Gastroesophageal sphincter (tissue), 3 donors: ENCODE data around the gene KIAA1143.

Source experiments
- POLR2AphosphoS5 ChIP-seq: sonication (generic); formaldehyde crosslinking; IDR thresholded peaks from one replicate; pipeline ENCODE4 v1.6.1; 2017; ENCODE audit warnings: antibody characterized with exemption
- TF ChIP-seq, protein P1 (sequence below), 4 experiments: fragments of 200-600 bp in 2 of 4; fragments of 450-650 bp in 2 of 4; sonication (generic) in 1 of 4; IDR thresholded peaks; one replicate each; pipeline ENCODE4 v1.5.1; 2017 to 2019; ENCODE audit warnings: antibody characterized with exemption in 4 of 4, mild to moderate bottlenecking in 2 of 4, moderate library complexity in 2 of 4

DNA sequence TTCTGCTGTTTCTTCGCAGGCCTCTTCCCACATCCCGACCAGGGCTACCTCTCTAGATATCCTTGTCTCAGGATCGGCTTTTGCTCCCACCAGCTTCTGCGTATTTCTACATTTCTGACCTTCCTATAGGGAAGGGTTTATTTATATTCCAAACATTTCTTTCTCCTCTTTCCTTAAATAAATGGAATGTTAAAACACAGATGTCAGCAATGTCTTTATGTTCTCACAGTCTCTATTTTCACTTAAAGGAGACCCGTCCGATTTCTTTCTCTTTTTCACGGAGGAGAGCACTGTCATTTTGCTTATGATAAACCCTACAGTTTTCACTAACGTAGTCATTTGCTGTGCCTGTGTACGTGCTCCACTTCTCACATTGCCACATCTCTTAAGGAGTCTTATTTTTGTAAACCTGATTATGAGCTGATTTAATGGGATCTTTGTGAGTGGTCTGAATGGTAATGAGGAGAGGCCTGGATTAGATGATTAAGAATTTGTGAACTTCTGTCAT is 805 bp upstream of the KIAA1143 start:
- TF ChIP-seq POLR2AphosphoS5: no peak
- TF ChIP-seq, protein P1, sequence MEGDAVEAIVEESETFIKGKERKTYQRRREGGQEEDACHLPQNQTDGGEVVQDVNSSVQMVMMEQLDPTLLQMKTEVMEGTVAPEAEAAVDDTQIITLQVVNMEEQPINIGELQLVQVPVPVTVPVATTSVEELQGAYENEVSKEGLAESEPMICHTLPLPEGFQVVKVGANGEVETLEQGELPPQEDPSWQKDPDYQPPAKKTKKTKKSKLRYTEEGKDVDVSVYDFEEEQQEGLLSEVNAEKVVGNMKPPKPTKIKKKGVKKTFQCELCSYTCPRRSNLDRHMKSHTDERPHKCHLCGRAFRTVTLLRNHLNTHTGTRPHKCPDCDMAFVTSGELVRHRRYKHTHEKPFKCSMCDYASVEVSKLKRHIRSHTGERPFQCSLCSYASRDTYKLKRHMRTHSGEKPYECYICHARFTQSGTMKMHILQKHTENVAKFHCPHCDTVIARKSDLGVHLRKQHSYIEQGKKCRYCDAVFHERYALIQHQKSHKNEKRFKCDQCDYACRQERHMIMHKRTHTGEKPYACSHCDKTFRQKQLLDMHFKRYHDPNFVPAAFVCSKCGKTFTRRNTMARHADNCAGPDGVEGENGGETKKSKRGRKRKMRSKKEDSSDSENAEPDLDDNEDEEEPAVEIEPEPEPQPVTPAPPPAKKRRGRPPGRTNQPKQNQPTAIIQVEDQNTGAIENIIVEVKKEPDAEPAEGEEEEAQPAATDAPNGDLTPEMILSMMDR (IDR thresholded peaks at IDR 0.05): no peak
